Measurements from ENCODE around the gene MYEF2. TPM values are rescaled to one million over a fixed set of nuclear protein-coding genes. Genes with fewer than 3 reads are reported as not detected.

Gene MYEF2
- total RNA-seq, 2 donors from 2014 or later: 10.2 to 23.3 TPM

GRCh38 chr15:48109212-48109611 lies 68.9 kb downstream of the MYEF2 start:
- H3K4me1 ChIP-seq (replicated peaks): no peaks in the 10 kb centered on the region
- WGBS: 83% methylated on average over 4 of the region's 4 CpGs
- no peaks in the 10 kb centered on the region for H3K36me3 ChIP-seq
- H3K9me3 ChIP-seq: no peaks in the 10 kb centered on the region
- TF ChIP-seq POLR2AphosphoS5 (IDR thresholded peaks at IDR 0.05) (no peak), POLR2A (IDR thresholded peaks at IDR 0.05) (no peak)
- TF ChIP-seq, protein P1, sequence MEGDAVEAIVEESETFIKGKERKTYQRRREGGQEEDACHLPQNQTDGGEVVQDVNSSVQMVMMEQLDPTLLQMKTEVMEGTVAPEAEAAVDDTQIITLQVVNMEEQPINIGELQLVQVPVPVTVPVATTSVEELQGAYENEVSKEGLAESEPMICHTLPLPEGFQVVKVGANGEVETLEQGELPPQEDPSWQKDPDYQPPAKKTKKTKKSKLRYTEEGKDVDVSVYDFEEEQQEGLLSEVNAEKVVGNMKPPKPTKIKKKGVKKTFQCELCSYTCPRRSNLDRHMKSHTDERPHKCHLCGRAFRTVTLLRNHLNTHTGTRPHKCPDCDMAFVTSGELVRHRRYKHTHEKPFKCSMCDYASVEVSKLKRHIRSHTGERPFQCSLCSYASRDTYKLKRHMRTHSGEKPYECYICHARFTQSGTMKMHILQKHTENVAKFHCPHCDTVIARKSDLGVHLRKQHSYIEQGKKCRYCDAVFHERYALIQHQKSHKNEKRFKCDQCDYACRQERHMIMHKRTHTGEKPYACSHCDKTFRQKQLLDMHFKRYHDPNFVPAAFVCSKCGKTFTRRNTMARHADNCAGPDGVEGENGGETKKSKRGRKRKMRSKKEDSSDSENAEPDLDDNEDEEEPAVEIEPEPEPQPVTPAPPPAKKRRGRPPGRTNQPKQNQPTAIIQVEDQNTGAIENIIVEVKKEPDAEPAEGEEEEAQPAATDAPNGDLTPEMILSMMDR (IDR thresholded peaks at IDR 0.05): no peak
- intact Hi-C loops (cut with DNase I): no loop called here
- no peak for DNase-seq (ENCODE audit: low spot score)
- no peaks in the 10 kb centered on the region for H3K27me3 ChIP-seq (replicated peaks; ENCODE audit: insufficient read depth)
- H3K27ac ChIP-seq: no peak overlapping the region
- no peak overlapping the region for H3K4me3 ChIP-seq

DNA sequence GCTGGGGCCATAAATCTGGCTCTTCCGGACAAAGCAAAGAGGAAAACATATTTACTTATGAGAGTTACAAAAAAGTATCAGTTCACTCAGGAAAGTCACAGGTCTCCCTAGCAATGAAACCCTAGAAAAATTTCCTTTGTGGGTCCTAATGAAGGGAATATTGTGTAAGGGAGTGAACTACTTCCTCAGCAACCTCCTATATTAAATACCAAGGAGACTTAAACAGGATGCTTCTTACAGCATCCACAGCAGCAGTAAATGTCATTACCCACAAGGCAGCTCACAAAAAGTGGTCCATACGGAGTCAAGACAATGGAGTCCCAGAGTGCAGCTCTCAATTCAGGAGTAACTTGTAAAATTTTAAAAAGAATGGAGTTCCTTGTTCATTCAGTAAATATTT lies 72.2 kb downstream of the MYEF2 start:
- Histone ChIP-seq H3K27ac (no peak overlapping the region), H3K36me3 (no peaks in the 10 kb centered on the region), H3K4me1 (replicated peaks) (no peaks in the 10 kb centered on the region), H3K9me3 (no peaks in the 10 kb centered on the region), H3K27me3 (replicated peaks; ENCODE audit: insufficient read depth) (no peaks in the 10 kb centered on the region), H3K4me3 (no peak overlapping the region)
- intact Hi-C loops (cut with DNase I): no loop called here
- WGBS: 22% methylated on average over 2 of the region's 2 CpGs
- DNase-seq (ENCODE audit: low spot score): no peak
- TF ChIP-seq POLR2AphosphoS5 (IDR thresholded peaks at IDR 0.05) (no peak), POLR2A (IDR thresholded peaks at IDR 0.05) (no peak)
- TF ChIP-seq, protein P1 (IDR thresholded peaks at IDR 0.05): no peak

GRCh38 chr15:48103647-48104046 lies 74.4 kb downstream of the MYEF2 start:
- Histone ChIP-seq H3K27ac (no peak overlapping the region), H3K27me3 (replicated peaks; ENCODE audit: insufficient read depth) (no peaks in the 10 kb centered on the region), H3K36me3 (no peaks in the 10 kb centered on the region), H3K4me3 (no peak overlapping the region), H3K9me3 (no peaks in the 10 kb centered on the region), H3K4me1 (replicated peaks) (no peaks in the 10 kb centered on the region)
- intact Hi-C loops (cut with DNase I): no loop called here
- no peak for DNase-seq (ENCODE audit: low spot score)
- WGBS: 87% methylated on average over 5 of the region's 5 CpGs
- TF ChIP-seq, protein P1 (IDR thresholded peaks at IDR 0.05): no peak
- TF ChIP-seq POLR2A (IDR thresholded peaks at IDR 0.05) (no peak), POLR2AphosphoS5 (IDR thresholded peaks at IDR 0.05) (no peak)

GRCh38 chr15:48102167-48102566 lies 75.9 kb downstream of the MYEF2 start:
- no peaks in the 10 kb centered on the region for H3K9me3 ChIP-seq
- no peaks in the 10 kb centered on the region for H3K27me3 ChIP-seq (replicated peaks; ENCODE audit: insufficient read depth)
- no peak overlapping the region for H3K27ac ChIP-seq
- WGBS: 77% methylated on average over 6 of the region's 6 CpGs
- H3K4me3 ChIP-seq: no peak overlapping the region
- no peaks in the 10 kb centered on the region for H3K36me3 ChIP-seq
- TF ChIP-seq POLR2AphosphoS5 (IDR thresholded peaks at IDR 0.05): no peak
- no peak for TF ChIP-seq POLR2A (IDR thresholded peaks at IDR 0.05)
- TF ChIP-seq, protein P1 (IDR thresholded peaks at IDR 0.05): no peak
- intact Hi-C loops (cut with DNase I): no loop called here
- H3K4me1 ChIP-seq (replicated peaks): no peaks in the 10 kb centered on the region
- DNase-seq (ENCODE audit: low spot score): no peak

DNA sequence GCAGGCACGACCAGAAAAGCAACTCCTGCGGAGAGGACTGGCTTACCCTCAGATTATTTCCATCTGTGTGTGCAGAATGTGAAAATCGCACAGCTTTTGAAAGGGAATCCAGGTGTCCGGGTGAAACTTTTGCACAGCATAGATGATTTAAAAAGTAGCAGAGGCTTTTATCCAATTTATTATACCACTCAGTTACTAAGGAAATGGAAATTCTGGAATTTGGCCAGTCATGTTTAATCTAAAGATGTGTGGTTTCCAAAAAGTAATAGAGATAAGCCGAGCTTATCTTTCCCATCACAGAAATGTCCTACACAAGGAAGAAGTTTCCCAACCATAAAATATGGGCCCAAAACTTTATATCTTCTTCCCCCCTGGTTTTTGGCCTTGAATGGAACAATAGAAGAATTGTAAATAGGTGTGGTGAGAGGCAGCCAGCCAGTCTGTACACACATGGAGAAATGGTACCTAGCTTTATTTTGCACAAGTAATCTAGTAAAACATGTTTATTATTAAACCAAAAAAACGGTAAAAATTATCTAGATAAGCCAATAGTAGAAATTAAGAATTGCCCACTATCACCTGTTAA lies 76.6 kb downstream of the MYEF2 start:
- Histone ChIP-seq H3K9me3 (no peaks in the 10 kb centered on the region), H3K27ac (no peak overlapping the region), H3K4me1 (replicated peaks) (no peaks in the 10 kb centered on the region), H3K4me3 (no peak overlapping the region), H3K36me3 (no peaks in the 10 kb centered on the region), H3K27me3 (replicated peaks; ENCODE audit: insufficient read depth) (no peaks in the 10 kb centered on the region)
- WGBS: 20% methylated on average over 6 of the region's 6 CpGs
- DNase-seq (ENCODE audit: low spot score): no peak
- intact Hi-C loops (cut with DNase I): no loop called here
- TF ChIP-seq, protein P1 (IDR thresholded peaks at IDR 0.05): no peak
- TF ChIP-seq POLR2AphosphoS5 (IDR thresholded peaks at IDR 0.05): no peak
- no peak for TF ChIP-seq POLR2A (IDR thresholded peaks at IDR 0.05)
